Ishikawa (cell line): ENCODE results near the gene IL12RB2.

ENCODE experiments used
- EP300 ChIP-seq: IDR thresholded peaks from 2 replicates; pipeline ENCODE4 v1.6.1; 2012; ENCODE audit warnings: borderline replicate concordance
- RAD21 ChIP-seq: IDR thresholded peaks from 2 replicates; pipeline ENCODE4 v1.6.1; 2012; ENCODE audit warnings: low read depth
- TCF12 ChIP-seq: IDR thresholded peaks from 2 replicates; pipeline ENCODE4 v1.6.1; 2012; ENCODE audit warnings: low read depth
- USF1 ChIP-seq: IDR thresholded peaks from 2 replicates; pipeline ENCODE4 v1.6.1; 2012

DNA sequence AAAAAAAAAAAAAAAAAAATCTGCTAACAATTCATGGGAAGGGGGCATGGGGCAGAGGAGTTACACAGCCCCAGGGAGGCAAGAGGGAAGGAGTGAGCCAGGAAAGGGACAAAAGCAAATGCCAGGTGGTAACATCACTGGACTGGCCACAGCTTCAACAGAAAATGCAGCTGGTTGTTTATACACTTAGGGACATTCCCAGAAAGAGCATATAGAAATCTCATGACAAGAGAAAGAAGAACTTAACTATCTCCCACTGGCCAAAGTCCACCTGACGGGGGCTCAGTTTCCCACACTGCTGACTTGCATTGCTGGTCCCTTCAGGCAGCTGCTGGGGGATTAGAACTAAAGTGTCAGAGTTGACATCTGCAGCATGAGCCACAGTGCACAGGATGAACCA, 14.8 kb downstream of the IL12RB2 start:
- no peak for TF ChIP-seq RAD21
- no peak for TF ChIP-seq EP300
- no peak for TF ChIP-seq USF1
- no peak for TF ChIP-seq TCF12
